ENCODE results near the gene ANTXR1. TPM values are rescaled to one million over a fixed set of nuclear protein-coding genes. Genes with fewer than 3 reads are reported as not detected.

The ANTXR1 gene
- total and polyA plus RNA-seq, 9 of the 15 experiments (the other 6 are each of a cell fraction or from before 2014, with no cell fraction given), result 0.07 to 1.00 (median 0.54) TPM

- WGBS (ENCODE audit: insufficient coverage, low coverage, missing lambda C conversion rate), result 4% methylated on average over 5 of the region's 5 CpGs
- Histone ChIP-seq H3K79me2 (ENCODE audit: control insufficient read depth, insufficient read depth, low read length) (no peaks in the 10 kb centered on the region), H3K36me3 (ENCODE audit: control insufficient read depth, insufficient read depth, low read length) (no peaks in the 10 kb centered on the region), H3K9me1 (ENCODE audit: control insufficient read depth, insufficient read depth, low read length) (no peaks in the 10 kb centered on the region), H3K9ac (ENCODE audit: insufficient read depth in 1 of 2, low read depth in 2 of 2, low read length in 2 of 2) (no peak overlapping the region), H3K4me1 (replicated peaks in 1 of 2; ENCODE audit: control insufficient read depth in 2 of 2, insufficient read depth in 2 of 2, low read length in 2 of 2) (no peaks in the 10 kb centered on the region), H3K4me2 (ENCODE audit: insufficient read depth, low read length) (no peak overlapping the region), H3K27ac (ENCODE audit: extremely low read depth, low read depth, low read length) (no peak overlapping the region), H3K27me3 (ENCODE audit: control insufficient read depth in 2 of 2, insufficient read depth in 2 of 2, low read length in 2 of 2) (peaks cover 10 to 48% of the 10 kb centered on the region in 2 experiments; a peak in 4 of 5 replicates), H3K9me3 (replicated peaks; ENCODE audit: control insufficient read depth, insufficient read depth, low read depth, low read length) (no peaks in the 10 kb centered on the region), H2AFZ (ENCODE audit: low read depth, low read length) (no peak overlapping the region), H3K4me3 (no peak overlapping the region), H4K20me1 (replicated peaks; ENCODE audit: control insufficient read depth, insufficient read depth, low read length) (no peaks in the 10 kb centered on the region; the same call in 1 of the 2 replicates)
- intact Hi-C loops (cut with micrococcal nuclease) (no loop called here), in situ Hi-C loops (cut with MboI) (no loop called here)
- BruUV-seq (replicated peaks), result no TSS peak
- no peak for TF ChIP-seq HEY1 (CRISPR knock-in tag; IDR thresholded peaks at IDR 0.05; ENCODE audit: borderline replicate concordance)
- no peak for TF ChIP-seq GTF2A2 (tag; IDR thresholded peaks at IDR 0.05)
- TF ChIP-seq ZZZ3 (IDR thresholded peaks at IDR 0.05), result no peak
- no peak for TF ChIP-seq RBM15 (IDR thresholded peaks at IDR 0.05; ENCODE audit: insufficient read depth, low read length)
- TF ChIP-seq ZBTB11 (CRISPR knock-in tag; IDR thresholded peaks at IDR 0.05), result no peak
- TF ChIP-seq CREM (IDR thresholded peaks at IDR 0.05; ENCODE audit: low read depth), result no peak
- TF ChIP-seq SAP30 (IDR thresholded peaks at IDR 0.05; ENCODE audit: borderline replicate concordance, insufficient read depth, low read depth, low read length, poor library complexity, severe bottlenecking), result no peak
- TF ChIP-seq NFE2 (IDR thresholded peaks at IDR 0.05; ENCODE audit: low read depth), result no peak
- no peak for TF ChIP-seq ZBTB2 (IDR thresholded peaks at IDR 0.05)
- no peak for TF ChIP-seq ZBED1 (IDR thresholded peaks at IDR 0.05)
- no peak for TF ChIP-seq CBX1 (IDR thresholded peaks at IDR 0.05; ENCODE audit: low read depth)
- TF ChIP-seq ZBTB43 (CRISPR knock-in tag; IDR thresholded peaks at IDR 0.05), result no peak
- no peak for TF ChIP-seq ZNF79 (CRISPR knock-in tag; IDR thresholded peaks at IDR 0.05; ENCODE audit: low read depth)
- no peak for TF ChIP-seq NR1H2 (CRISPR knock-in tag; IDR thresholded peaks at IDR 0.05)
- TF ChIP-seq BRD9 (IDR thresholded peaks at IDR 0.05; ENCODE audit: low read depth, partially characterized antibody), result no peak
- no peak for TF ChIP-seq MTA2 (IDR thresholded peaks at IDR 0.05; ENCODE audit: low read depth)
- TF ChIP-seq PHF20 (IDR thresholded peaks at IDR 0.05; ENCODE audit: partially characterized antibody), result no peak
- ChIA-PET POLR2A (interaction anchor here (0.6 kb wide), 1 partner anchor 259 kb away, joined by 4 read pairs; no protein-coding TSS in a partner anchor), CTCF (ENCODE audit: low intra/inter-chr PET ratio) (no interaction called here)
- DNase-seq (ENCODE audit: extremely low read depth in 1 of 4, low spot score in 3 of 4), result no peak
- ATAC-seq, result no peak
- FAIRE-seq, result no peak
These were observed 158.3 kb downstream of the ANTXR1 start for GRCh38 chr2:69171116-69171896.
